ENCODE results near the gene ARSB.
"Not testable (repeated sequence)": the region's sequence is repeated elsewhere in the genome, so short reads cannot be mapped to it uniquely, and the experiment has no call there.

The ARSB gene

GRCh38 chr5:78771260-78772205 is 213.6 kb downstream of the ARSB start:
- no peak for DNase-seq

- no peak for DNase-seq
Measured at GRCh38 chr5:78768781-78769380, 216.2 kb downstream of the ARSB start.

DNA sequence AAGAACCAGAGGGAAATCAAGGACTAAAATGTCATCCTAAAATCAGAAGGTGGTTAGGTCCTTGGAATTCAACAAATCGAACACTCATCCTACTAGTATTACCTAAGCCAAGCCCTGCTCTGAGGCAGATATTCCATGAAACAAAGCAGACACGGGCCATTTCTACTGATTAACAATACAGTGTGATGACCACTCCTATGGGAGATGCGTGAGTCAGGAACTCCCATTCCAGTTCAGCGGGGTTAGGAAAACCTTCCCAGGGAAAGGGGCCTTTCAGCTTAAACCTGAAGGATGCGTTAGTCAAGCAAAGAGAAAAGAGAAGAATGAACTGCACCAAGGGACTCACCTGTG is 218.7 kb downstream of the ARSB start:
- DNase-seq: no peak

DNA sequence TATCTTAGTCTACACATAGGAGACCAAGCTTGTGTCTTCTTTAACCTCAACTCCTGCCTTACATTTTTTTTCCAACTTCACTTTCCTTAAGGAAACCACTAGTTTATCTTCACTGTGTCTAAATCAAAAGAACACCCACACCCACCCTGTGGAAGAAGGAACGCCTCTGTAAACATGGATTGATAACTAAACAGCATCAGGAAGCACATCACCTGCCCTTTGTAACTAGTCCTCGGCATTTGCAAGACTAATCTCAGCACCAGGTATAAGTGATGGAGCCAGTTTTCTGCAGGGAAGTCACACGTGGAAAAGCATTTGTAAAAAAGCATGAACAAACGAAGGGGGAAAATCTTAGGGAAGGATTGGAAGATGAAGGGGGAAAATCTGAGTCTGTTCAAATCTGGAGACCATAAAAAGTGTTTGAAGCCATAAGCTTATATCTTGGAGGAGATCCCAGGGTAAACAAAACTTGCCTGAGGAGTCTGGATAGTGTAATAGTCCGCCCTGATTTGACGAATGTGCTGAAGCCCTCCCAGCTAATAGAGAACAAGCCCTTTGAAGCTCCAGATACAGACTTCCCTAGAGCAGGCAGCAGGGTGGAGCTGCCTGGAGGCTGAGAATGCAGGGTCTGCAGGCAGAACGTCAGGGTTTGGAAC is 219.2 kb downstream of the ARSB start:
- no peak for DNase-seq

GRCh38 chr5:78765116-78765515 is 220.0 kb downstream of the ARSB start:
- DNase-seq: no peak

- DNase-seq: no peak
Measured at GRCh38 chr5:78763659-78764189, 221.4 kb downstream of the ARSB start.

GRCh38 chr5:78762743-78763142 is 222.4 kb downstream of the ARSB start:
- not testable (repeated sequence) for DNase-seq

GRCh38 chr5:78761840-78762239 is 223.3 kb downstream of the ARSB start:
- DNase-seq: no peak

GRCh38 chr5:78760770-78761169 is 224.3 kb downstream of the ARSB start:
- no peak for DNase-seq

DNA sequence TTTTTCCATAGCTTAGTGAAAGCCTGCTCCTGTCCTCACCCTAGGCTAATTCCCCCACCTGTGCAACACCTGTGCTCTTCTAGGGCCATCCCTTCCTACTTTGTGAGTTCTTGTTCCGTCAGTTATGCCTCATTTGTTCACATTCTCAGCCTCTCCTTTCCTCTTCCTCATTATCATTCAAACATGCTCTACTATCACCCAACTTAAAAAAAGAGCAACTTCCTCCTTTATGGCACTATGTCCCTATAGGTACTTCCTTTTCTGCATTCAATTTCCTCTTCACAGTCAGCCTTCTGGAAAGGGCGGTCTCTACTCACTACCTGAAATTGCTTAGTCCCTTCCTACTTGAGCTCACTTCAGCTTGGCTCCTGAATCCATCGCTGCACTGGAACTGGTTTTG is 224.7 kb downstream of the ARSB start:
- no peak for DNase-seq

DNA sequence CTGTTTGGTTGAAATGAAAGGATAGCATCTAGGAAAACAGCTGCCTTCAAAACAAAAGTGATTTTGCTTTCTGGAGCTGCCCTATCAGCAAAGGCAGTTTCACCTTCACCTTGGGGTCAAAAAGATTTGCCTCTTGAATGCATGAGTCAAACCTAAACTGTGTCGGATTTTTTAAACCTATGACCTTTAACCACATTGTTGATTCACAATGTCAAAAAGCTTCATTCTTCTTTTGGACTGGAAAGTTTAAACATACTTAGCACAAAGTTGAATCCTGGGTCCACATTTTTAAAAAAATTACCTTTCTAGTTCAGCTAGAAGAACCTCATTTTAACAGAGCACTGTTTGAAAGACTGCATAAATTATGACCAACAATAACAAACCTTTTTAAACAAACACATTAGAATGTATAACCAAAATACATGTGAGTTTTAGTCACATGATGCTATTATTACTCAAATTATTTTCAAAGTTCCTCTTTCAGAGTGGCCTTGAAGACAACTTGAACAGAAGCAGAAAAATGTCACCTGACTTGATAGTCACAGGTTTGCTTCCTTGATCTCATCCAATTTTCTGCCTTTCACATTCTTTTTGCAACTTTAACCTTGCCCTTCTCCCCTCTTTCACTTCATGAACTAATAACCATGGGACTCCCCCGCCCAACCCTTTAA is 226.8 kb downstream of the ARSB start:
- DNase-seq: no peak

DNA sequence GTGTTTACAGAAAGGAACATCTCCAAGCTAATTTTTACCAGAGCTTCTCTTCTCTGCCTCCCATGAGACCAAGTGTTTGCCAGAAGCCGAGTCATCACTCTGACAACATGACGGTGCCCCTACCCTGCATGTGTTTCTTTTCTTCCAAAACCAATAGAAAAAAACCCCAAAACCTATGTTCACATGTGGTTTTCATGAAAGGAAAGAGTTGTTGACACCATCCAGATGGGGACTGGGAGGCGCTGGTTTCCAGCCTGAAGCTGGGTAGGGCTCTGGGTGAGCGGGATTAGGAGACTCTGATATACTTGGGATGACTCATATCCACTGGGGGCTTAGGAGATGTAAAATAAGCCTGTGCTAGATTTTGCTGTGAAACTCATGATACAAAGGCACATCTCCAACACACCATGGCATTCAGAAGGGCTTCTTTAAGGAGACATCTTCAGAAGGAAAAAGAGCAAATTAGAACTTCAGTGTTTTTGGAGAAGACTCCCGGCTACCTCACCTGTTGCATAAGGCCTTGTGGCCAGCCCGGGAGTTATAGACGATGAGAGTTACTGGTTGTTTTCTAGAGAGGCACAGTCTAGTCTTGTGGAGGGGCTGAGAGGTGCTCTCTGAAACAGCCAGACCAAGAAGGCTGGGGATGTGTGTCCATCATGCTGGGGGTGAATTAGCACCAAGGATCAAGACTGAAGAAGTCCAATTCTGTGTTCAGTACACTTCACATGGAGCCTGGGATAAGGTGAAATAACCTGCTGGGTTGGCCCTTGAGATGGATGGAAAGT is 227.6 kb downstream of the ARSB start:
- no peak for DNase-seq

DNA sequence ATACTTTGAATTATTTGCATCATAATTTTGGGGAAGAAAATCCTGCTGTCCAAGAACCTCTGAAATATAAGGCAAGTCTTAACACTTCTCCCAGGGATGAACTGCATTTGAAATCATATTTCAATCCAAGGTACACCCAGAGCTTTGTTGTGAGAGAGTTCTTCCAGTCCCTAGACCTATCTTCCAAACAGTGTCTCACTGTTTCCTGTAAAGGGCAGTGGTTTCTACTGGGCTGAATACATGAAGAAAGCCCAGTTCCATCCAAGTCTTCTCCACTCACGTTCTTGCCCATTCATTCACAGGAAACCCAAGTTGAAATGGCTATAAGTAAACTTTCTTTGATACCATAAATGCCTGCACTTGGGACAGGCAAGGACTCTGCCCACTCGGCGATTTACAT is 228.3 kb downstream of the ARSB start:
- no peak for DNase-seq

- no peak for DNase-seq
Measured at GRCh38 chr5:78755822-78756429, 229.2 kb downstream of the ARSB start.

GRCh38 chr5:78754655-78755054 is 230.5 kb downstream of the ARSB start:
- no peak for DNase-seq

- no peak for DNase-seq
Measured at GRCh38 chr5:78753093-78753531, 232.0 kb downstream of the ARSB start.

DNA sequence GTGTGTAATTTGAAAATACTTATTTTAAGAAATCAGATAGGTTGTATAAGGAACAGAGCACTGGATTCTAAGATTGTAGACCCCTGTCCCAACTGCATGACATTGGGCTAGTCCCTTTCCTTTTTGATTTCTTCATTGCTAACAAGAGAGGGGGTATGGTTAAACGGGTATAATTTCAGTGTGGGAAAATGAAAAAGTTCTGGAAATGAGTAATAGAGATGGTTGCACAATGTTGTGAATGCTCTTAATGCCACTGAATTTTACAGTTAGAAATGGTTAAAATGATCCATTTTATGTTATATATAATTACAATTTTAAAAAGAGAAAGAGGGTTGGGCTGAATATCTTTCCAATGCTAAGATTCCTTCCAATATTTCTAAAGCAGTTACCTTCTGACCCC is 233.2 kb downstream of the ARSB start:
- no peak for DNase-seq

DNA sequence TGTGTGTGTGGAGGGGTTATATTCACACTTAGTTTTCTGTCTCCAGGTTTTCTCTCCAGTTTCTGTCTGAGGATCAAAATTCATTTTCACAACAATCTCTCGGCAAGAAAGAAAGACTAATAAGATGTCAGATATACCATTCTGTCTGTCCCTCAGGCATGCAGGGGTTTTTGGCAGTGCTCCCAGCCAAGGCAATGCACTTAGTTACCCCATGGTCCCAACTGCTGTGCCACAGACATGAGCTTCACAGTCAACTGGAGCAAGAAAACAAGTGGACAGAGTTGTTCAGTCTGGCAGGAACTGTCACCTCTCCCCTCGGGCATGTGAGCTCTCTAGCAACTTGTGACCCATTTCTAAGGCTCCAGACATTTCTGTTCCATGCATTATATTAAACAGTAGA is 234.8 kb downstream of the ARSB start:
- no peak for DNase-seq

DNA sequence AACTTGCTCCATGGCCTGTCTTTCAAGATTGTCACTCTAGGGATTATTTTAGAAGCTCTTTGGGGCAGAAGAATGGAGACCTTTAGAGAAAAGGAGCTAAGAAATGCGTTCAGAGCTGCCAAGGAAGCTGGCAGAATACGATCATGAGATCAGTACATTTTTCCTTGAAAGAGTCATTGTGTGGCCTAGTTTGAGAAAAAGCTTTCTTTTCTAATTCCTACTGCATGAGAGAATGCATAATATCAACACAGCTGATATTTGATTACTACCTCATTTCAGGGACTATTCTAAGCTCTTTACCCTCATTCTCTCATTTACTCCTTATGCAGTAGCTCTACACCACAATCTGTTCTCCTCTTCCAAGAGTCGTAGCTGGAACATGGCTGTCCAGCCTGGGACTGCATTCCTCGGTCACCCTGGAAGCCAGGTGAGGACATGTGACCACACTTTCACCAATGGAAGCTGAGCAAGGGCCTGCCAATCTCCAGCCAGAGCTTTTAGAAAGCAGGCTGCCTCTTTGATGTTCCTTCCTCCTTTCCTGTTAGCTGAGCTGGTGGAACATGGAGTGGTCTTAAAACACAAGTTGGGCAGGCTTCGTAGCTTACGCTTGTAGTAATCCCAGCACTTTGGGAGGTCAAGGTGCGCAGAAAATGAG is 237.3 kb downstream of the ARSB start:
- no peak for DNase-seq

DNA sequence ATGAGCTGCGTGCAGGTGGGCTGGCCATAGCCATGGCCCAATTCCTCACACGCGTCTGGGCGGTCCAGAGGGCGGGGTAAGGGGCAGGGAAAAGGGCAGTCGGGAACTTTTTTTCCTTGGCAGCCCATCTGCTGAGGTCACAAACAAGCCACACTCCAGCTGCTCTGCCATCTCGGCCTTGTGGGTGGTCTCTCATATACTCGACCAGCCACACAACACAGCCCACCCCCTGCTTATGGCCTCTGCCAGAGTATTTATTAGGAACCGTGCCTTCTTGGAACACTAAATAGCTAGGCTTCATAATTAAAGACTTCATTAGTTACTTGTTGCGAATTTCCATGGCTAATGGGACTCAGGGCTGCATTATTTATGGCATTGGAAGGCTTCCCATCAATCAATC is 238.1 kb downstream of the ARSB start:
- DNase-seq: no peak
